A204.1 (cell line): Measurements from ENCODE around the gene ZBTB3.
"Not testable (repeated sequence)": the region's sequence is repeated elsewhere in the genome, so short reads cannot be mapped to it uniquely, and the experiment has no call there.

ENCODE experiments used
- FAIRE-seq: peaks from 2 replicates; lab custom pipeline; 2012; peaks lifted over from hg19 to GRCh38; lab: Jason Lieb, UNC

ZBTB3 gene

GRCh38 chr11:62715150-62716130 is 38.5 kb downstream of the ZBTB3 start:
- FAIRE-seq: no peak

- FAIRE-seq: no peak
Observed at GRCh38 chr11:62713343-62713742, 40.6 kb downstream of the ZBTB3 start.

- FAIRE-seq: no peak
Observed at GRCh38 chr11:62712861-62713260, 41.1 kb downstream of the ZBTB3 start.

GRCh38 chr11:62712276-62712812 is 41.6 kb downstream of the ZBTB3 start:
- no peak for FAIRE-seq

GRCh38 chr11:62710001-62710345 is 44.0 kb downstream of the ZBTB3 start:
- FAIRE-seq: no peak

- FAIRE-seq: peak; percentile 91
Observed at GRCh38 chr11:62709247-62710000, 44.5 kb downstream of the ZBTB3 start.

- no peak for FAIRE-seq
Observed at GRCh38 chr11:62708793-62709192, 45.2 kb downstream of the ZBTB3 start.

- no peak for FAIRE-seq
Observed at GRCh38 chr11:62708392-62708791, 45.6 kb downstream of the ZBTB3 start.

GRCh38 chr11:62707277-62707861 is 46.6 kb downstream of the ZBTB3 start, which contains the start of the genes BSCL2 and GNG3:
TSS of gene BSCL2 (minus strand) at chr11:62707424. CDS start at chr11:62707195, 229 bp downstream.
TSS of gene GNG3 (plus strand) at chr11:62707676. CDS start at chr11:62708296, 620 bp downstream.
- FAIRE-seq: no peak

- no peak for FAIRE-seq
Observed at GRCh38 chr11:62706850-62707247, 47.1 kb downstream of the ZBTB3 start.

- no peak for FAIRE-seq
Observed at GRCh38 chr11:62705880-62706849, 47.8 kb downstream of the ZBTB3 start.

- no peak for FAIRE-seq
Observed at GRCh38 chr11:62705413-62705812, 48.5 kb downstream of the ZBTB3 start.

GRCh38 chr11:62703921-62704320 is 50.0 kb downstream of the ZBTB3 start:
- FAIRE-seq: not testable (repeated sequence)

- FAIRE-seq: no peak
Observed at GRCh38 chr11:62702246-62702645, 51.7 kb downstream of the ZBTB3 start.
